GM12874 (cell line): ENCODE data around the gene PSPN.
A peak's percentile ranks its signal among the peaks of the same experiment; 100 is the strongest.

Experiments
- CTCF ChIP-seq: IDR thresholded peaks from 2 replicates; pipeline ENCODE4 v1.5.1; 2011; ENCODE audit warnings: low read depth, mild to moderate bottlenecking, control low read depth, low read length, moderate library complexity; ENCODE audit not compliant: insufficient read depth

The PSPN gene

DNA sequence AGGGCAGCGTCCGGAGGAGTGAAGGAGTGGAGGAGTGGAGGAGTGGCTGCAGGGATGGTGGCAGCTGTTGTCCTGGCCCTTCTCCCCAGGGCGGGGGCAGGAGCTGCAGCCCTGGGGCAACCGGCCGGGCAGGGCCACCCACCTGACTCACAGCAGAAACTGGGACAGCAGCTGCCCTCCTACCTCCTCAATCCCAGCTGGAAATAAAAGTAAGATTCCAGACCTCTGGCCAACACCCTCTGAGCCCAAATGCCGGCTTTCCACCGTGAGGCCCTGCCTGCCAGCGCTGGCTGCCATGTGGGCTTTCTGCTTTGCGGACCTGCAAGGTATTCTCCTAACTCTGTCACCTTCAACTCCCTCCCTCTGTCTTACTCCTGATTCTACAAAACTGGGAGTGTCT, 17.7 kb downstream of the PSPN start:
- no peak for TF ChIP-seq CTCF

DNA sequence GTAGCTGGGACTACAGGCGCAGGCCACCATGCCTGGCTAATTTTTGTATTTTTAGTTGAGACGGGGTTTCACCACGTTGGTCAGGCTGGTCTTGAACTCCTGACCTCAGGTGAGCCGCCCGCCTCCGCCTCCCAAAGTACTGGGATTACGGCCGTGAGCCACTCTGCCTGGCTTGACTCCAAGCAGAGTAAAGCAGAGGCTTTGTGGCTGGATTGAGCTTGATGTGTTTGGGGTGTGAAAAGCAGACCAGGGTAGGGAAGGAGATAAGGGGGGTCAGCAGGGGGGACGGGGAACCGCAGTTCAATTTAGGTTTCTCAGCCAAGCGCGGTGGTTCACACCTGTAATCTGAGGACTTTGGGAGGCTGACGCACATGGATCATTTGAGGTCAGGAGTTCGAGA, 18.6 kb downstream of the PSPN start:
- TF ChIP-seq CTCF = no peak

DNA sequence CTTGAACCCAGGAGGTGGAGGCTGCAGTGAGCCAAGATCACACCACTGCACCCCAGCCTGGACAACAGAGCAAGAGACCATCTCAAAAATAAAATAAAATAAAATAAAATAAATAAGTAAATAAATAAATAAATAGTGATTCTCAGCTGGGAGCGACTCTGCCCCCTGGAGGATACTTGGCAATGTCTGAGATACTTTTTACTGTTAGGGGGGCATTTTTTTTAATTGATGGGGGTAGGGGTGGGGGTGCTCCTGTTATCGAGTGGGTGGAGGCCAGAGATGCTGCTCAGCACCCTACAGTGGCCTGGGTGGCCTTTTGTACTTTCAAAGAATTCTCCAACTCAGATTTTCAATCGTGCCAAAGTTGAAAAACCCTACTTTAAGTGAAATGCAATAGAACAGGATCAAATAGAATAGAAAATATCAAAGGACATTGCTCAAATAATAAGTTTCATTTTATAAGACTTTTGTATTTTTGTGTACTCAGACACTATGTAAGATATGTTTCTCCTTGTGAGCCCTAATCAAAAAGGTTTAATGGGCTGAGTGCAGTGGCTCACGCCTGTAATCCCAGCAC, 21.5 kb downstream of the PSPN start:
- peak; percentile 17; the same call in 1 of the 2 replicates for TF ChIP-seq CTCF

GRCh38 chr19:6352381-6353165, 23.2 kb downstream of the PSPN start:
- TF ChIP-seq CTCF = no peak

GRCh38 chr19:6350688-6351087, 25.0 kb downstream of the PSPN start:
- TF ChIP-seq CTCF = no peak

DNA sequence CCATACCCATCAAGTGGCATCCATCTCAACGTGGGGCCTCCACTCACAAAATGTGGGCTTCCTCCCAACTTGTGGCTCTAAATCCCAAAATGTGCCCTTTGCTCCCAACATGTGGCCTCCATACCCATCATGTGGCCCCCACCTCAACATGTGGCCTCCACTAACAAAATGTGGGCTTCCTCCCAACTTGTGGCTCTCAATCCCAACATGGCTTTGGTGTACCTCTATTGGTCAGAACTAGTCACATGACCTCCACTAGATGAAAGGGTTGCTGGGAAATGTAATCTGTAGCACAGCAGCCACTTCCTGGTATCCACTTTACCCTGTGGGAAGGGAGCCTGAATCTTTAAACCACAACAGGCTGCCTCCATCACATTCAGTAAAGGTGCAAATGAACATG, 32.3 kb downstream of the PSPN start:
- TF ChIP-seq CTCF = no peak

GRCh38 chr19:6340493-6341201, 35.1 kb downstream of the PSPN start:
- no peak for TF ChIP-seq CTCF
